ENCODE results near the gene HOXC9.

DNA sequence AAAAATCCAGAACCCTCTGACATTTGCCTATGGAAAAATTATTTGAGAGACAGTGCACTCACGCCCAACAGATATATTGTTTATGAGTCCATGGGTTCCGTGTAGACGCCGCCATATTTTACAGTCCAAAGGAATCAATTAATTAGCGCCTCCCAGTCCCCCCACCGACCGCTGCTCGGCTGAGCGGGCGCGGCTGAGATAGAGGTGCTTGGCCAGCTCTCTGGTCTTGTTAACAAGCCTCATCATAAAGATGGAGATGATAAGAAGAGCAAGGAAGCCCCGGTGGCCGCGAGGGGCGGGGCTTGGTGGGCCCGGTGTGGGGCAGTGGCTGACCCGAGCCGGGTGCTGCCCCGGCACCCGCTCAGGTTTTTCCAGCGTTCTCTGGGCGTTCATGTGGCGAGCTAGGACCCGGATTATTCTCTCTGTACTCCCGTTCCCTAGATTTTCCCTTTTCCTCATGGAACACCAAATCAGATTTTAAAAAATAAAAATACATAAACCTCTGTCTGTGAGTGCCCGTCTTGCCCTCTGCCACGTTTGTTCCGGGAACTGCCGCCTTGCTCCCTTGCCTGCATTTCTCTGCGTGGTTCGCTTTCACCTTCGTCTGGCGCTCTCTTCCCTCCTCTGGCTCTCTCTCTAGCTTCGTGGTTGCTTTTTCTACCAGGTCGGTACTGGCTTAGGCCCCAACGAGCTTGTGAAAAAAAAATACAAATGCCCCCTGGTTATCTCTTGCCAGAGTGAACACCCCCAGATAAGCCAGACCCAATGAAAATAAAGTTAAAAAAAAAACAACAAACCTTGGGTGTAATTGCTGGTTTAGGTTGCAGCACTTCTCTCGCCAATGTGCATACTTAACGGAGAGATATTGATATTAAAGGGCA lies 36.3 kb upstream of the HOXC9 start:
- TF ChIP-seq, protein P1, sequence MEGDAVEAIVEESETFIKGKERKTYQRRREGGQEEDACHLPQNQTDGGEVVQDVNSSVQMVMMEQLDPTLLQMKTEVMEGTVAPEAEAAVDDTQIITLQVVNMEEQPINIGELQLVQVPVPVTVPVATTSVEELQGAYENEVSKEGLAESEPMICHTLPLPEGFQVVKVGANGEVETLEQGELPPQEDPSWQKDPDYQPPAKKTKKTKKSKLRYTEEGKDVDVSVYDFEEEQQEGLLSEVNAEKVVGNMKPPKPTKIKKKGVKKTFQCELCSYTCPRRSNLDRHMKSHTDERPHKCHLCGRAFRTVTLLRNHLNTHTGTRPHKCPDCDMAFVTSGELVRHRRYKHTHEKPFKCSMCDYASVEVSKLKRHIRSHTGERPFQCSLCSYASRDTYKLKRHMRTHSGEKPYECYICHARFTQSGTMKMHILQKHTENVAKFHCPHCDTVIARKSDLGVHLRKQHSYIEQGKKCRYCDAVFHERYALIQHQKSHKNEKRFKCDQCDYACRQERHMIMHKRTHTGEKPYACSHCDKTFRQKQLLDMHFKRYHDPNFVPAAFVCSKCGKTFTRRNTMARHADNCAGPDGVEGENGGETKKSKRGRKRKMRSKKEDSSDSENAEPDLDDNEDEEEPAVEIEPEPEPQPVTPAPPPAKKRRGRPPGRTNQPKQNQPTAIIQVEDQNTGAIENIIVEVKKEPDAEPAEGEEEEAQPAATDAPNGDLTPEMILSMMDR (IDR thresholded peaks at IDR 0.05 in 4 of 5, conservative IDR thresholded peaks at IDR 0.05 in 1 of 5) = no peak
- no peak for TF ChIP-seq POLR2A (IDR thresholded peaks at IDR 0.05)
